HG02970 (cell line): ENCODE data around the gene MACROD2.

ENCODE experiments used
- ATAC-seq: cut with Tn5 transposase; IDR thresholded peaks from one replicate; pipeline ENCODE4 v1.9.1; 2021; ENCODE audit warnings: mild to moderate bottlenecking, moderate library complexity, moderate number of reproducible peaks; ENCODE audit not compliant: unreplicated experiment, low FRiP score

The MACROD2 gene

GRCh38 chr20:15045246-15045645 is 1049.9 kb downstream of the MACROD2 start:
- no peak for ATAC-seq

GRCh38 chr20:15047042-15047441 is 1051.7 kb downstream of the MACROD2 start:
- ATAC-seq = no peak

GRCh38 chr20:15047601-15048000 is 1052.3 kb downstream of the MACROD2 start:
- ATAC-seq = no peak

GRCh38 chr20:15056246-15056645 is 1060.9 kb downstream of the MACROD2 start:
- no peak for ATAC-seq

- no peak for ATAC-seq
These were observed 1063.5 kb downstream of the MACROD2 start for GRCh38 chr20:15058841-15059240.

- ATAC-seq = no peak
These were observed 1064.1 kb downstream of the MACROD2 start for GRCh38 chr20:15059438-15059837.

GRCh38 chr20:15060265-15061060 is 1065.1 kb downstream of the MACROD2 start:
- no peak for ATAC-seq

- ATAC-seq = no peak
These were observed 1065.7 kb downstream of the MACROD2 start for GRCh38 chr20:15061061-15061430.

- no peak for ATAC-seq
These were observed 1066.6 kb downstream of the MACROD2 start for GRCh38 chr20:15061955-15062354.

GRCh38 chr20:15063081-15063480 is 1067.8 kb downstream of the MACROD2 start:
- no peak for ATAC-seq

GRCh38 chr20:15064741-15065140 is 1069.4 kb downstream of the MACROD2 start:
- ATAC-seq = no peak

- ATAC-seq = no peak
These were observed 1070.5 kb downstream of the MACROD2 start for GRCh38 chr20:15065794-15066193.

GRCh38 chr20:15068486-15068885 is 1073.2 kb downstream of the MACROD2 start:
- no peak for ATAC-seq

- no peak for ATAC-seq
These were observed 1074.0 kb downstream of the MACROD2 start for GRCh38 chr20:15069355-15069754.

- no peak for ATAC-seq
These were observed 1075.9 kb downstream of the MACROD2 start for GRCh38 chr20:15071085-15071808.

- no peak for ATAC-seq
These were observed 1077.0 kb downstream of the MACROD2 start for GRCh38 chr20:15072316-15072715.

- no peak for ATAC-seq
These were observed 1080.3 kb downstream of the MACROD2 start for GRCh38 chr20:15075586-15075985.

GRCh38 chr20:15076785-15077184 is 1081.5 kb downstream of the MACROD2 start:
- no peak for ATAC-seq

- no peak for ATAC-seq
These were observed 1082.5 kb downstream of the MACROD2 start for GRCh38 chr20:15077733-15078250.

GRCh38 chr20:15079594-15080340 is 1084.5 kb downstream of the MACROD2 start:
- no peak for ATAC-seq

GRCh38 chr20:15081261-15081660 is 1085.9 kb downstream of the MACROD2 start:
- no peak for ATAC-seq
